ENCODE data around the gene PI4K2B. TPM values are rescaled to one million over a fixed set of nuclear protein-coding genes. Genes with fewer than 3 reads are reported as not detected.
A peak's percentile ranks its signal among the peaks of the same experiment; 100 is the strongest.
"Not testable (repeated sequence)": the region's sequence is repeated elsewhere in the genome, so short reads cannot be mapped to it uniquely, and the experiment has no call there.

The PI4K2B gene
- total and polyA plus RNA-seq, 2 experiments from 2014 or later: 6.7 to 21.4 TPM

DNA sequence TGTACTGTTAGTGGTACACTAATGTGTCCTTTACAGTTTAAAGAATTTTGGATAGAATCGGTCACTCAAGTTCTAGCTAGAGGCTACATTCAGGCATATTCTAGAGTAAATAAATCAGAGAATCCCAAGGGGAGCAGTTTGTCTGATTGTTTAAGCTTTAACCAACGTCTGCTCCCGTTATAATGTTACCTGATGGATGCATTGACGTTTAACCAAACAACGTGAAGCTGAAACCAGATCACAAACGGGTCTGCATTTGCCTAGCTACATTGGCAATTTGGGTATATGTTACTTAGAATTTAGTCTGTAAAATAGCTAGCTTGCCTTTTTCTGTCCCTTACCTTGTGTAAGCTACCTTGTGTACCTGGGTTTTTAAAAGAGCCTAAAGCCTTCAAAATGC lies 1.6 kb downstream of the PI4K2B start:
- Mint-ChIP-seq H3K4me3 (peak overlapping the region; percentile 87), H3K9me3 (peaks cover 48% of the 10 kb centered on the region), H3K36me3 (ENCODE audit: low read depth) (peaks cover 41% of the 10 kb centered on the region), H3K27ac (no peak overlapping the region), H3K4me1 (peaks cover 6% of the 10 kb centered on the region), H3K27me3 (ENCODE audit: insufficient read depth, low read depth, poor library complexity) (peaks cover 15% of the 10 kb centered on the region)
- Histone ChIP-seq H3K4me2 (peak overlapping the region; percentile 99), H3K9me2 (ENCODE audit: insufficient read depth) (peaks cover 8% of the 10 kb centered on the region; the same call in 1 of the 2 replicates), H3K4me1 (ENCODE audit: insufficient read depth) (peaks cover 10% of the 10 kb centered on the region; the same call in 1 of the 2 replicates), H3K79me2 (replicated peaks; ENCODE audit: insufficient read depth) (peaks cover 42% of the 10 kb centered on the region), H3K27ac (ENCODE audit: low read depth) (no peak overlapping the region), H3K36me3 (ENCODE audit: insufficient read depth) (peaks cover 4% of the 10 kb centered on the region; the same call in 1 of the 2 replicates), H2AFZ (no peak overlapping the region), H3K27me3 (ENCODE audit: insufficient read depth) (peaks cover 22% of the 10 kb centered on the region), H3K4me3 (peak overlapping the region; percentile 81), H4K20me1 (replicated peaks; ENCODE audit: insufficient read depth) (peaks cover 7% of the 10 kb centered on the region; the same call in 1 of the 2 replicates), H3F3A (replicated peaks; ENCODE audit: low read depth) (peaks cover 10% of the 10 kb centered on the region; the same call in 1 of the 2 replicates)
- no peak for DNase-seq (ENCODE audit: low spot score)
- TF ChIP-seq NANOG (IDR thresholded peaks at IDR 0.05; ENCODE audit: borderline replicate concordance) (no peak), EZH2phosphoT487 (IDR thresholded peaks at IDR 0.05; ENCODE audit: unreplicated experiment) (no peak), EZH2 (IDR thresholded peaks at IDR 0.05; ENCODE audit: low read depth, unreplicated experiment) (no peak), JUNB (IDR thresholded peaks at IDR 0.05; ENCODE audit: unreplicated experiment) (no peak), CREB1 (CRISPR knock-in tag; IDR thresholded peaks at IDR 0.05; ENCODE audit: low read depth) (no peak), POLR2AphosphoS5 (IDR thresholded peaks at IDR 0.05; ENCODE audit: low read depth) (no peak)
- TF ChIP-seq, protein P1, sequence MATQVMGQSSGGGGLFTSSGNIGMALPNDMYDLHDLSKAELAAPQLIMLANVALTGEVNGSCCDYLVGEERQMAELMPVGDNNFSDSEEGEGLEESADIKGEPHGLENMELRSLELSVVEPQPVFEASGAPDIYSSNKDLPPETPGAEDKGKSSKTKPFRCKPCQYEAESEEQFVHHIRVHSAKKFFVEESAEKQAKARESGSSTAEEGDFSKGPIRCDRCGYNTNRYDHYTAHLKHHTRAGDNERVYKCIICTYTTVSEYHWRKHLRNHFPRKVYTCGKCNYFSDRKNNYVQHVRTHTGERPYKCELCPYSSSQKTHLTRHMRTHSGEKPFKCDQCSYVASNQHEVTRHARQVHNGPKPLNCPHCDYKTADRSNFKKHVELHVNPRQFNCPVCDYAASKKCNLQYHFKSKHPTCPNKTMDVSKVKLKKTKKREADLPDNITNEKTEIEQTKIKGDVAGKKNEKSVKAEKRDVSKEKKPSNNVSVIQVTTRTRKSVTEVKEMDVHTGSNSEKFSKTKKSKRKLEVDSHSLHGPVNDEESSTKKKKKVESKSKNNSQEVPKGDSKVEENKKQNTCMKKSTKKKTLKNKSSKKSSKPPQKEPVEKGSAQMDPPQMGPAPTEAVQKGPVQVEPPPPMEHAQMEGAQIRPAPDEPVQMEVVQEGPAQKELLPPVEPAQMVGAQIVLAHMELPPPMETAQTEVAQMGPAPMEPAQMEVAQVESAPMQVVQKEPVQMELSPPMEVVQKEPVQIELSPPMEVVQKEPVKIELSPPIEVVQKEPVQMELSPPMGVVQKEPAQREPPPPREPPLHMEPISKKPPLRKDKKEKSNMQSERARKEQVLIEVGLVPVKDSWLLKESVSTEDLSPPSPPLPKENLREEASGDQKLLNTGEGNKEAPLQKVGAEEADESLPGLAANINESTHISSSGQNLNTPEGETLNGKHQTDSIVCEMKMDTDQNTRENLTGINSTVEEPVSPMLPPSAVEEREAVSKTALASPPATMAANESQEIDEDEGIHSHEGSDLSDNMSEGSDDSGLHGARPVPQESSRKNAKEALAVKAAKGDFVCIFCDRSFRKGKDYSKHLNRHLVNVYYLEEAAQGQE (IDR thresholded peaks at IDR 0.05; ENCODE audit: unreplicated experiment): no peak
- no peak for ATAC-seq

DNA sequence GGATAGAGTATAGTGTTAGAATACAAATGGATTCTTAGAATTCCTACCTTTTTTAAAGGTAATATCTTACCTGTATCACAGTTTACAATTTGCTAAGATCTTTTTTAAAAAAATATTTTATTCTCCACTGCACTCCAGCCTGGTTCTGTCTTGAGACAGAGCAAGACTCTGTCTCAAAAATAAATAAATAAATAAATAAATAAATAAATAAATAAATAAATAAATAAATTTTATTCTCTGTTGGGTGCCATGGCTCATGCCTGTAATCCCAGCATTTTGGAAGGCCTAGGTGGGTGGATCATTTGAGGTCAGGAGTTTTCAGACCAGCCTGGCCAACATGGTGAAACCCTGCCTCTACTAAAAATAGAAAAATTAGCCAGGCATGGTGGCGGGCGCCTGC lies 2.2 kb downstream of the PI4K2B start:
- Histone ChIP-seq H3F3A (replicated peaks; ENCODE audit: low read depth) (peaks cover 10% of the 10 kb centered on the region; the same call in 1 of the 2 replicates), H3K27me3 (ENCODE audit: insufficient read depth) (peaks cover 22% of the 10 kb centered on the region), H3K79me2 (replicated peaks; ENCODE audit: insufficient read depth) (peaks cover 46% of the 10 kb centered on the region)
- not testable (repeated sequence) for H3K9me2 ChIP-seq (ENCODE audit: insufficient read depth); H3K4me3 Mint-ChIP-seq; H3K27ac ChIP-seq (ENCODE audit: low read depth); H3K4me3 ChIP-seq; ATAC-seq; H3K27ac Mint-ChIP-seq; H4K20me1 ChIP-seq (replicated peaks; ENCODE audit: insufficient read depth); H3K36me3 ChIP-seq (ENCODE audit: insufficient read depth); H3K4me1 ChIP-seq (ENCODE audit: insufficient read depth); DNase-seq (ENCODE audit: low spot score); H2AFZ ChIP-seq; H3K4me1 Mint-ChIP-seq; H3K4me2 ChIP-seq
- peaks cover 15% of the 10 kb centered on the region for H3K27me3 Mint-ChIP-seq (ENCODE audit: insufficient read depth, low read depth, poor library complexity)
- H3K36me3 Mint-ChIP-seq (ENCODE audit: low read depth): peaks cover 38% of the 10 kb centered on the region
- peaks cover 42% of the 10 kb centered on the region for H3K9me3 Mint-ChIP-seq
